K562 (cell line): ENCODE data around the gene C12orf42. TPM values are rescaled to one million over a fixed set of nuclear protein-coding genes. Genes with fewer than 3 reads are reported as not detected.

ENCODE experiments used
- ATAC-seq: fragments of 200-7000 bp; cut with Tn5 transposase; 3 replicates; pipeline ENCODE4 v1.9.1; 2020; ENCODE audit warnings: moderate library complexity
- BruUV-seq: library from RNA; stranded (reverse); fragments of 400-500 nt; replicated peaks from 2 replicates; lab custom pipeline; 2021; lab: Mats Ljungman, UMichigan
- CTCF ChIA-PET: fragments of 300-600 bp; formaldehyde crosslinking; extraction: SDS; loops from one replicate; lab custom pipeline; 2021; ENCODE audit warnings: low intra/inter-chr PET ratio; lab: Yijun Ruan, JAX
- POLR2A ChIA-PET: fragments of 300-600, 350-650 bp; sonication (Branson Sonifier 250); formaldehyde crosslinking; extraction: SDS; loops from one replicate; lab custom pipeline; 2021; ENCODE audit warnings: antibody characterized with exemption, inconsistent platforms; lab: Yijun Ruan, JAX
- DNase-seq, 4 experiments: peaks; one replicate each; pipeline versions ENCODE4 v3.0.0 to v3.0.0-alpha.2; 2011 to 2018; ENCODE audit warnings: low spot score in 3 of 4, mixed read lengths in 3 of 4; ENCODE audit errors: extremely low read depth in 1 of 4
- FAIRE-seq: peaks from 2 replicates; lab custom pipeline; 2011; peaks lifted over from hg19 to GRCh38; lab: Jason Lieb, UNC
- H2AFZ ChIP-seq: 2 replicates; pipeline ENCODE4 v1.6.0; 2011; ENCODE audit warnings: low read depth, low read length, control low read depth, inconsistent platforms
- H3K27ac ChIP-seq: fragments of 200-600 bp; 3 replicates; pipeline ENCODE4 v1.8.0; 2011; ENCODE audit warnings: low read depth, mild to moderate bottlenecking, control low read depth, inconsistent platforms, low read length, moderate library complexity, mixed read lengths; ENCODE audit errors: extremely low read depth
- H3K27me3 ChIP-seq, 2 experiments: fragments of 300-600 bp in 1 of 2; 2 replicates in 1 of 2; 3 replicates in 1 of 2; pipeline versions ENCODE4 v1.6.0 to v1.8.0; 2011; ENCODE audit warnings: inconsistent platforms in 2 of 2, low read length in 2 of 2, mild to moderate bottlenecking in 1 of 2, mixed read lengths in 1 of 2, moderate library complexity in 1 of 2; ENCODE audit not compliant: control insufficient read depth in 2 of 2, insufficient read depth in 2 of 2
- H3K36me3 ChIP-seq: fragments of 300-600 bp; 3 replicates; pipeline ENCODE4 v1.8.0; 2011; ENCODE audit warnings: mild to moderate bottlenecking, low read length, inconsistent platforms; ENCODE audit not compliant: control insufficient read depth, insufficient read depth
- H3K4me1 ChIP-seq, 2 experiments: fragments of 200-600 bp in 1 of 2; replicated peaks in 1 of 2; 2 replicates in 1 of 2; 3 replicates in 1 of 2; pipeline versions ENCODE4 v1.5.1 to v1.8.0; 2011; ENCODE audit warnings: inconsistent platforms in 2 of 2, low read length in 2 of 2, mild to moderate bottlenecking in 1 of 2, mixed read lengths in 1 of 2, moderate library complexity in 1 of 2; ENCODE audit not compliant: control insufficient read depth in 2 of 2, insufficient read depth in 2 of 2
- H3K4me2 ChIP-seq: 2 replicates; pipeline ENCODE4 v1.6.1; 2011; ENCODE audit warnings: low read length, control low read depth, inconsistent platforms, mixed read lengths; ENCODE audit not compliant: insufficient read depth
- H3K4me3 ChIP-seq: fragments of 200-600 bp; sonication (generic), shearing (Covaris generic); 2 replicates; pipeline ENCODE4 v1.5.1; 2016; ENCODE audit warnings: control low read depth, inconsistent platforms
- H3K79me2 ChIP-seq: fragments of 200-600 bp; 3 replicates; pipeline ENCODE4 v1.8.0; 2011; ENCODE audit warnings: low read length, inconsistent platforms; ENCODE audit not compliant: control insufficient read depth, insufficient read depth
- H3K9ac ChIP-seq, 2 experiments: 2 replicates each; pipeline versions ENCODE4 v1.6.0 to v1.6.1; 2011; ENCODE audit warnings: low read depth in 2 of 2, low read length in 2 of 2, control low read depth in 1 of 2, inconsistent platforms in 1 of 2, mild to moderate bottlenecking in 1 of 2, mixed read lengths in 1 of 2; ENCODE audit not compliant: insufficient read depth in 1 of 2
- H3K9me1 ChIP-seq: one replicate; pipeline ENCODE4 v1.6.0; 2011; ENCODE audit warnings: inconsistent platforms, mild to moderate bottlenecking, low read length, moderate library complexity; ENCODE audit not compliant: control insufficient read depth, insufficient read depth
- H3K9me3 ChIP-seq: replicated peaks from 2 replicates; pipeline ENCODE4 v1.5.1; 2011; ENCODE audit warnings: low read depth, low read length, inconsistent platforms; ENCODE audit not compliant: control insufficient read depth, insufficient read depth
- H4K20me1 ChIP-seq: replicated peaks from 2 replicates; pipeline ENCODE4 v1.6.1; 2011; ENCODE audit warnings: low read length, inconsistent platforms, mixed read lengths; ENCODE audit not compliant: control insufficient read depth, insufficient read depth
- HDAC2 ChIP-seq: fragments of 450-650 bp; IDR thresholded peaks from 2 replicates; pipeline ENCODE4 v1.6.1; 2016; ENCODE audit warnings: mild to moderate bottlenecking
- SMARCC2 ChIP-seq: fragments of 450-650 bp; IDR thresholded peaks from 2 replicates; pipeline ENCODE4 v1.6.1; 2017; ENCODE audit warnings: antibody characterized with exemption, moderate library complexity, mild to moderate bottlenecking, low read depth
- ZNF146 ChIP-seq: IDR thresholded peaks from one replicate; pipeline ENCODE4 v1.6.1; 2018; ENCODE audit warnings: missing compliant biosample characterization; ENCODE audit not compliant: unreplicated experiment
- WGBS: fragments of 100-300 bp; shearing (Covaris generic); methylation state at CpG from one replicate; pipeline ENCODE4 v1.1.6; 2016; ENCODE audit warnings: low coverage, mixed read lengths; ENCODE audit not compliant: insufficient coverage; ENCODE audit errors: missing lambda C conversion rate; 5-methylcytosine and 5-hydroxymethylcytosine counted together
- in situ Hi-C: fragments of 300-500 bp; cut with MboI; formaldehyde crosslinking; loops from 4 replicates; pipeline ENCODE4 v1.15.0; 2018; ENCODE audit warnings: inconsistent platforms, mixed read lengths
- intact Hi-C: fragments of 100-400 bp; cut with micrococcal nuclease; formaldehyde crosslinking; loops from 2 replicates; pipeline ENCODE4 v1.14.2; 2022
- polyA plus RNA-seq, 8 experiments: library from polyadenylated mRNA; depleted of rRNA in 4 of 8; stranded (reverse) in 5 of 8; unstranded in 3 of 8; fragments of >200 nt; fragmentation: Nextera tagmentation in 2 of 8; fragmentation: Illumina TruSeq in 1 of 8; extraction: Ambion mirVana in 2 of 8; extraction: Trizol in 1 of 8; gene quantifications; 2 replicates each; pipeline versions ENCODE4 v1.2.1 to v1.2.3, GENCODE V29; 2011 to 2014; ENCODE audit warnings: inconsistent platforms in 1 of 8, missing spikeins in 1 of 8
- total RNA-seq, 7 experiments: library from RNA; depleted of rRNA in 6 of 7; stranded (reverse); fragments of >200 nt in 6 of 7; fragmentation: Illumina TruSeq in 2 of 7; extraction: Trizol in 2 of 7; gene quantifications; 2 replicates each; pipeline versions ENCODE4 v1.2.1 to v1.2.3, GENCODE V29; 2011 to 2021; ENCODE audit warnings: low replicate concordance in 1 of 7
- TF ChIP-seq, protein P1 (sequence below): fragments of 250-450 bp; sonication (Bioruptor Pico); IDR thresholded peaks from 2 replicates; pipeline ENCODE4 v1.8.0; 2021; ENCODE audit warnings: moderate library complexity, mild to moderate bottlenecking, inconsistent platforms
- TF ChIP-seq, protein P2 (sequence below): fragments of 200-600 bp; sonication (generic); IDR thresholded peaks from one replicate; pipeline ENCODE4 v1.6.1; 2012; ENCODE audit warnings: mild to moderate bottlenecking, low read depth, low read length, inconsistent platforms

The C12orf42 gene
- total and polyA plus RNA-seq, 9 of the 15 experiments (the other 6 are each of a cell fraction or from before 2014, with no cell fraction given), result not detected

DNA sequence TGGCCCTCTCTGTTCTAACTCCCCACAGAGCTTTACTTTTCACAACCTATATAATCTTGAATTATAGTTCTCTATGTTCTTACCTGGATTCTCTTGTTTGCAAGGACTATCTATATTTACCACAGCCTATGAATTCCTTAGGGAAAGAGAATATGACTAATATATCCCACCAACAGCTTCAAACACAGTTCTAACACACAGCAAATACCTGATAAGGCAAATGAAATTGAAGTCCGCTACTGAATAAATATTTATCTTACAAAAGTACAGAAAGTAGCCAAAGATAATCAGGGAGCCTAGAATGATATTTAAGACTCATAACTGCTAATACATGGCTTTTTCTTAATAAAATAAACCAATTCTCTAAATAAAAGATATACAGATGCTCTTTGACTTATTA lies 165.1 kb downstream of the C12orf42 start:
- Histone ChIP-seq H3K79me2 (no peaks in the 10 kb centered on the region), H3K27ac (no peak overlapping the region), H2AFZ (no peak overlapping the region), H3K4me2 (no peak overlapping the region), H3K36me3 (no peaks in the 10 kb centered on the region), H3K9ac (no peak overlapping the region), H3K9me3 (no peaks in the 10 kb centered on the region; the same call in 1 of the 2 replicates), H3K4me3 (no peak overlapping the region), H4K20me1 (no peaks in the 10 kb centered on the region), H3K27me3 (no peaks in the 10 kb centered on the region), H3K4me1 (no peaks in the 10 kb centered on the region), H3K9me1 (no peaks in the 10 kb centered on the region)
- no peak for FAIRE-seq
- TF ChIP-seq, protein P1, sequence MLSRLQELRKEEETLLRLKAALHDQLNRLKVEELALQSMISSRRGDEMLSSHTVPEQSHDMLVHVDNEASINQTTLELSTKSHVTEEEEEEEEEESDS (CRISPR knock-in tag), result no peak
- WGBS, result 0% methylated on average over 1 of the region's 1 CpG
- in situ Hi-C loops, result no loop called here
- POLR2A ChIA-PET, result no interaction called here
- intact Hi-C loops, result no loop called here
- no TSS peak for BruUV-seq
- DNase-seq, result no peak
- ATAC-seq, result no peak
- CTCF ChIA-PET, result no interaction called here

DNA sequence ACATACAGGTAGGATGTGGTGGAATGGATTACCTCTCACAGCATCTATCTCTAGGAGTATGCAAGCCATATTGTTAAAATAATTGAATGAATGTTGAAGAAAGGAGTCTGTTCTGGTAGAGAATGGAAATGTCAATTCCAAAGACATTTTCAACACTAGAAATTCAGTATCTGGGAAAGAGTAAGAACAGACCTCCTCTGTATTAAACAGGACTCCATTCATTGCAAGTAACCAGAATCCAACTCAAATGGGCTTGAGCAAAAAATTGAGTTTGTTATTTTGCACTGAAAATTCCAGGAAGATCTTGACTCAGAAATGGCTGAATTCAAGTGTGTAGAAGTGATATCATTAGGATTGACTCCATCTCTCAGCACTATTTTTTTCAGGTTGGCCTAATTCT lies 168.1 kb downstream of the C12orf42 start:
- H3K27ac ChIP-seq, result no peak overlapping the region
- BruUV-seq, result no TSS peak
- H2AFZ ChIP-seq, result no peak overlapping the region
- H3K36me3 ChIP-seq, result no peaks in the 10 kb centered on the region
- H3K4me1 ChIP-seq, result no peaks in the 10 kb centered on the region
- in situ Hi-C loops (no loop called here), intact Hi-C loops (no loop called here)
- DNase-seq (no peak), FAIRE-seq (no peak), ATAC-seq (no peak)
- H3K9ac ChIP-seq, result no peak overlapping the region
- no peaks in the 10 kb centered on the region for H3K79me2 ChIP-seq
- ChIA-PET CTCF (no interaction called here), POLR2A (no interaction called here)
- no peaks in the 10 kb centered on the region for H3K9me1 ChIP-seq
- H3K4me3 ChIP-seq, result no peak overlapping the region
- no peaks in the 10 kb centered on the region for H4K20me1 ChIP-seq
- no peak overlapping the region for H3K4me2 ChIP-seq
- no peaks in the 10 kb centered on the region; the same call in 1 of the 2 replicates for H3K9me3 ChIP-seq
- no peaks in the 10 kb centered on the region for H3K27me3 ChIP-seq
- TF ChIP-seq HDAC2 (no peak), ZNF146 (CRISPR knock-in tag) (no peak), SMARCC2 (no peak)
- TF ChIP-seq, protein P2, sequence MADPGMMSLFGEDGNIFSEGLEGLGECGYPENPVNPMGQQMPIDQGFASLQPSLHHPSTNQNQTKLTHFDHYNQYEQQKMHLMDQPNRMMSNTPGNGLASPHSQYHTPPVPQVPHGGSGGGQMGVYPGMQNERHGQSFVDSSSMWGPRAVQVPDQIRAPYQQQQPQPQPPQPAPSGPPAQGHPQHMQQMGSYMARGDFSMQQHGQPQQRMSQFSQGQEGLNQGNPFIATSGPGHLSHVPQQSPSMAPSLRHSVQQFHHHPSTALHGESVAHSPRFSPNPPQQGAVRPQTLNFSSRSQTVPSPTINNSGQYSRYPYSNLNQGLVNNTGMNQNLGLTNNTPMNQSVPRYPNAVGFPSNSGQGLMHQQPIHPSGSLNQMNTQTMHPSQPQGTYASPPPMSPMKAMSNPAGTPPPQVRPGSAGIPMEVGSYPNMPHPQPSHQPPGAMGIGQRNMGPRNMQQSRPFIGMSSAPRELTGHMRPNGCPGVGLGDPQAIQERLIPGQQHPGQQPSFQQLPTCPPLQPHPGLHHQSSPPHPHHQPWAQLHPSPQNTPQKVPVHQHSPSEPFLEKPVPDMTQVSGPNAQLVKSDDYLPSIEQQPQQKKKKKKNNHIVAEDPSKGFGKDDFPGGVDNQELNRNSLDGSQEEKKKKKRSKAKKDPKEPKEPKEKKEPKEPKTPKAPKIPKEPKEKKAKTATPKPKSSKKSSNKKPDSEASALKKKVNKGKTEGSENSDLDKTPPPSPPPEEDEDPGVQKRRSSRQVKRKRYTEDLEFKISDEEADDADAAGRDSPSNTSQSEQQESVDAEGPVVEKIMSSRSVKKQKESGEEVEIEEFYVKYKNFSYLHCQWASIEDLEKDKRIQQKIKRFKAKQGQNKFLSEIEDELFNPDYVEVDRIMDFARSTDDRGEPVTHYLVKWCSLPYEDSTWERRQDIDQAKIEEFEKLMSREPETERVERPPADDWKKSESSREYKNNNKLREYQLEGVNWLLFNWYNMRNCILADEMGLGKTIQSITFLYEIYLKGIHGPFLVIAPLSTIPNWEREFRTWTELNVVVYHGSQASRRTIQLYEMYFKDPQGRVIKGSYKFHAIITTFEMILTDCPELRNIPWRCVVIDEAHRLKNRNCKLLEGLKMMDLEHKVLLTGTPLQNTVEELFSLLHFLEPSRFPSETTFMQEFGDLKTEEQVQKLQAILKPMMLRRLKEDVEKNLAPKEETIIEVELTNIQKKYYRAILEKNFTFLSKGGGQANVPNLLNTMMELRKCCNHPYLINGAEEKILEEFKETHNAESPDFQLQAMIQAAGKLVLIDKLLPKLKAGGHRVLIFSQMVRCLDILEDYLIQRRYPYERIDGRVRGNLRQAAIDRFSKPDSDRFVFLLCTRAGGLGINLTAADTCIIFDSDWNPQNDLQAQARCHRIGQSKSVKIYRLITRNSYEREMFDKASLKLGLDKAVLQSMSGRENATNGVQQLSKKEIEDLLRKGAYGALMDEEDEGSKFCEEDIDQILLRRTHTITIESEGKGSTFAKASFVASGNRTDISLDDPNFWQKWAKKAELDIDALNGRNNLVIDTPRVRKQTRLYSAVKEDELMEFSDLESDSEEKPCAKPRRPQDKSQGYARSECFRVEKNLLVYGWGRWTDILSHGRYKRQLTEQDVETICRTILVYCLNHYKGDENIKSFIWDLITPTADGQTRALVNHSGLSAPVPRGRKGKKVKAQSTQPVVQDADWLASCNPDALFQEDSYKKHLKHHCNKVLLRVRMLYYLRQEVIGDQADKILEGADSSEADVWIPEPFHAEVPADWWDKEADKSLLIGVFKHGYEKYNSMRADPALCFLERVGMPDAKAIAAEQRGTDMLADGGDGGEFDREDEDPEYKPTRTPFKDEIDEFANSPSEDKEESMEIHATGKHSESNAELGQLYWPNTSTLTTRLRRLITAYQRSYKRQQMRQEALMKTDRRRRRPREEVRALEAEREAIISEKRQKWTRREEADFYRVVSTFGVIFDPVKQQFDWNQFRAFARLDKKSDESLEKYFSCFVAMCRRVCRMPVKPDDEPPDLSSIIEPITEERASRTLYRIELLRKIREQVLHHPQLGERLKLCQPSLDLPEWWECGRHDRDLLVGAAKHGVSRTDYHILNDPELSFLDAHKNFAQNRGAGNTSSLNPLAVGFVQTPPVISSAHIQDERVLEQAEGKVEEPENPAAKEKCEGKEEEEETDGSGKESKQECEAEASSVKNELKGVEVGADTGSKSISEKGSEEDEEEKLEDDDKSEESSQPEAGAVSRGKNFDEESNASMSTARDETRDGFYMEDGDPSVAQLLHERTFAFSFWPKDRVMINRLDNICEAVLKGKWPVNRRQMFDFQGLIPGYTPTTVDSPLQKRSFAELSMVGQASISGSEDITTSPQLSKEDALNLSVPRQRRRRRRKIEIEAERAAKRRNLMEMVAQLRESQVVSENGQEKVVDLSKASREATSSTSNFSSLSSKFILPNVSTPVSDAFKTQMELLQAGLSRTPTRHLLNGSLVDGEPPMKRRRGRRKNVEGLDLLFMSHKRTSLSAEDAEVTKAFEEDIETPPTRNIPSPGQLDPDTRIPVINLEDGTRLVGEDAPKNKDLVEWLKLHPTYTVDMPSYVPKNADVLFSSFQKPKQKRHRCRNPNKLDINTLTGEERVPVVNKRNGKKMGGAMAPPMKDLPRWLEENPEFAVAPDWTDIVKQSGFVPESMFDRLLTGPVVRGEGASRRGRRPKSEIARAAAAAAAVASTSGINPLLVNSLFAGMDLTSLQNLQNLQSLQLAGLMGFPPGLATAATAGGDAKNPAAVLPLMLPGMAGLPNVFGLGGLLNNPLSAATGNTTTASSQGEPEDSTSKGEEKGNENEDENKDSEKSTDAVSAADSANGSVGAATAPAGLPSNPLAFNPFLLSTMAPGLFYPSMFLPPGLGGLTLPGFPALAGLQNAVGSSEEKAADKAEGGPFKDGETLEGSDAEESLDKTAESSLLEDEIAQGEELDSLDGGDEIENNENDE, result no peak
